Neural progenitor cell (in vitro differentiated cells): ENCODE results near the gene SMNDC1. TPM values are rescaled to one million over a fixed set of nuclear protein-coding genes. Genes with fewer than 3 reads are reported as not detected.

ENCODE experiments used
- DNase-seq: peaks from one replicate; pipeline ENCODE4 v3.0.0-alpha.2; 2016; ENCODE audit warnings: low spot score
- H2AFZ ChIP-seq: fragments of 200-600 bp; sonication (generic); replicated peaks from 2 replicates; pipeline ENCODE4 v1.6.1; 2016; ENCODE audit warnings: antibody characterized with exemption
- H3F3A ChIP-seq: fragments of 200-600 bp; sonication (generic); 2 replicates; pipeline ENCODE4 v1.6.1; 2016; ENCODE audit warnings: antibody characterized with exemption, low read depth
- H3K27ac ChIP-seq: fragments of 200-600 bp; sonication (generic); 2 replicates; pipeline ENCODE4 v1.5.1; 2016; ENCODE audit warnings: mild to moderate bottlenecking
- H3K27me3 ChIP-seq: fragments of 200-600 bp; sonication (generic); 2 replicates; pipeline ENCODE4 v1.6.1; 2016; ENCODE audit warnings: mild to moderate bottlenecking, moderate library complexity
- H3K36me3 ChIP-seq: fragments of 200-600 bp; sonication (generic); 2 replicates; pipeline ENCODE4 v1.5.1; 2016
- H3K4me1 ChIP-seq: fragments of 200-600 bp; sonication (generic); 2 replicates; pipeline ENCODE4 v1.6.1; 2016; ENCODE audit warnings: mixed run types
- H3K4me2 ChIP-seq: fragments of 200-600 bp; sonication (generic); 2 replicates; pipeline ENCODE4 v1.6.1; 2016
- H3K4me3 ChIP-seq: fragments of 200-600 bp; sonication (generic); 2 replicates; pipeline ENCODE4 v1.5.1; 2016
- H3K79me2 ChIP-seq: fragments of 200-600 bp; sonication (generic); 2 replicates; pipeline ENCODE4 v1.6.1; 2016; ENCODE audit warnings: low read depth
- H3K9ac ChIP-seq: fragments of 200-600 bp; sonication (generic); 2 replicates; pipeline ENCODE4 v1.6.1; 2016
- H3K9me3 ChIP-seq: fragments of 200-600 bp; sonication (generic); 2 replicates; pipeline ENCODE4 v1.5.1; 2016; ENCODE audit warnings: low read depth
- H4K20me1 ChIP-seq: fragments of 200-600 bp; sonication (generic); 2 replicates; pipeline ENCODE4 v1.6.1; 2016; ENCODE audit warnings: low read depth
- H3K27ac Mint-ChIP-seq: 3 replicates; pipeline ENCODE4 v1.8.0; 2021; ENCODE audit warnings: mixed read lengths
- H3K27me3 Mint-ChIP-seq: 2 replicates; pipeline ENCODE4 v1.8.0; 2022; ENCODE audit warnings: low read depth, mild to moderate bottlenecking, inconsistent platforms, moderate library complexity, mixed read lengths; ENCODE audit not compliant: insufficient read depth
- H3K36me3 Mint-ChIP-seq: 3 replicates; pipeline ENCODE4 v1.8.0; 2021; ENCODE audit warnings: mixed read lengths
- H3K4me1 Mint-ChIP-seq: 3 replicates; pipeline ENCODE4 v1.8.0; 2021; ENCODE audit warnings: mixed read lengths
- H3K4me3 Mint-ChIP-seq: 3 replicates; pipeline ENCODE4 v1.8.0; 2021; ENCODE audit warnings: mild to moderate bottlenecking, moderate library complexity, mixed read lengths
- H3K9me3 Mint-ChIP-seq: 3 replicates; pipeline ENCODE4 v1.8.0; 2020; ENCODE audit warnings: mixed read lengths
- EZH2 ChIP-seq: fragments of 200-600 bp; sonication (generic); IDR thresholded peaks from 2 replicates; pipeline ENCODE4 v1.6.1; 2017; ENCODE audit warnings: antibody characterized with exemption, mild to moderate bottlenecking, moderate library complexity
- EZH2phosphoT487 ChIP-seq: fragments of 200-600 bp; sonication (generic); IDR thresholded peaks from 2 replicates; pipeline ENCODE4 v1.6.1; 2017; ENCODE audit warnings: antibody characterized with exemption
- total RNA-seq: library from RNA; depleted of rRNA; stranded (reverse); fragments of >200 nt; gene quantifications from 2 replicates; pipeline ENCODE4 v1.2.3, GENCODE V29; 2015; ENCODE audit warnings: low replicate concordance
- TF ChIP-seq, protein P1 (sequence below): fragments of 200-600 bp; sonication (generic); IDR thresholded peaks from 2 replicates; pipeline ENCODE4 v1.5.1; 2017; ENCODE audit warnings: antibody characterized with exemption, mild to moderate bottlenecking

SMNDC1 gene
- total RNA-seq, 1 donor from 2014 or later: 18.1 TPM

DNA sequence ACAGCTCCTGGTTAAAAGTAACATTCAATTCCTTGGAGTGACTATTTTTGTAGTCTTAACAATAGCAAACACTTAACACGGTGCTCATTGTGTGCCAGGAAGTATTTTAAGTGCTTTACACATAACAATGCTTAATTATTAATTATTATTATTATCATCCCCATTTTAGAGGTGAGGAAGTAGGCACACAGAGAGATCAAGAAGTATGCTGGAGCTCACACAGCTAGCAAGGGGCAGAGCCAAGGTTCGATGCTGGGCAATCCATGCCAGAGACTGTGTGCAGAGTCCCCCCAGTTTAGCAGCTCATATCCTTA, 48.2 kb upstream of the SMNDC1 start:
- Histone ChIP-seq H3K4me3 (no peak overlapping the region), H3K36me3 (no peaks in the 10 kb centered on the region), H3K79me2 (no peaks in the 10 kb centered on the region), H3K27me3 (no peaks in the 10 kb centered on the region), H3K27ac (no peak overlapping the region), H3K9ac (no peak overlapping the region), H3K4me2 (no peak overlapping the region), H4K20me1 (no peaks in the 10 kb centered on the region), H3K9me3 (no peaks in the 10 kb centered on the region), H2AFZ (no peak overlapping the region), H3K4me1 (no peaks in the 10 kb centered on the region), H3F3A (no peaks in the 10 kb centered on the region)
- no peak for DNase-seq
- H3K36me3 Mint-ChIP-seq: no peaks in the 10 kb centered on the region
- H3K4me3 Mint-ChIP-seq: no peak overlapping the region
- TF ChIP-seq, protein P1, sequence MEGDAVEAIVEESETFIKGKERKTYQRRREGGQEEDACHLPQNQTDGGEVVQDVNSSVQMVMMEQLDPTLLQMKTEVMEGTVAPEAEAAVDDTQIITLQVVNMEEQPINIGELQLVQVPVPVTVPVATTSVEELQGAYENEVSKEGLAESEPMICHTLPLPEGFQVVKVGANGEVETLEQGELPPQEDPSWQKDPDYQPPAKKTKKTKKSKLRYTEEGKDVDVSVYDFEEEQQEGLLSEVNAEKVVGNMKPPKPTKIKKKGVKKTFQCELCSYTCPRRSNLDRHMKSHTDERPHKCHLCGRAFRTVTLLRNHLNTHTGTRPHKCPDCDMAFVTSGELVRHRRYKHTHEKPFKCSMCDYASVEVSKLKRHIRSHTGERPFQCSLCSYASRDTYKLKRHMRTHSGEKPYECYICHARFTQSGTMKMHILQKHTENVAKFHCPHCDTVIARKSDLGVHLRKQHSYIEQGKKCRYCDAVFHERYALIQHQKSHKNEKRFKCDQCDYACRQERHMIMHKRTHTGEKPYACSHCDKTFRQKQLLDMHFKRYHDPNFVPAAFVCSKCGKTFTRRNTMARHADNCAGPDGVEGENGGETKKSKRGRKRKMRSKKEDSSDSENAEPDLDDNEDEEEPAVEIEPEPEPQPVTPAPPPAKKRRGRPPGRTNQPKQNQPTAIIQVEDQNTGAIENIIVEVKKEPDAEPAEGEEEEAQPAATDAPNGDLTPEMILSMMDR: no peak
- no peaks in the 10 kb centered on the region for H3K9me3 Mint-ChIP-seq
- H3K27me3 Mint-ChIP-seq: no peaks in the 10 kb centered on the region
- H3K27ac Mint-ChIP-seq: no peak overlapping the region
- peaks cover 22% of the 10 kb centered on the region for H3K4me1 Mint-ChIP-seq

DNA sequence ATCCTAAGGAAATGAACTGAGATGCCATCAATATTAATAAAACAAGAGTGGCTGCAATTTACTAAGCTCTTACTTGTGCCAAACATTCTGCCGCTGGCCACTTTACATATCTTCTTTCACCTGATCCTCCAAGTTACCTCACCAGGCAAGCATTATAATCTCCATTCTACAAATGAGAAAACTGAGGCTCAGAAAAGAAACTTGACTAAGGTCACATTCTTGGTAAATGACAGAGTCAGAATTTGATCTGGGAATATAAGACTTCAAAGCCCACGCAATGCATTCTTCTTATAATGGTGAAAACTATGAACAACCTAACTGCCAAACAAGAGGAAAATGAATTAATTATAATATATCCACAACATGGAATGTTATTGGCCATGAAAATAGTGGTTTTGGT, 46.1 kb upstream of the SMNDC1 start:
- no peak overlapping the region for H3K4me3 Mint-ChIP-seq
- no peaks in the 10 kb centered on the region for H3K36me3 Mint-ChIP-seq
- H3F3A ChIP-seq: no peaks in the 10 kb centered on the region
- no peak overlapping the region for H3K9ac ChIP-seq
- DNase-seq: no peak
- H3K4me2 ChIP-seq: no peak overlapping the region
- no peaks in the 10 kb centered on the region for H3K4me1 ChIP-seq
- no peaks in the 10 kb centered on the region for H3K36me3 ChIP-seq
- H3K27me3 ChIP-seq: no peaks in the 10 kb centered on the region
- H3K27me3 Mint-ChIP-seq: no peaks in the 10 kb centered on the region
- no peaks in the 10 kb centered on the region for H4K20me1 ChIP-seq
- no peaks in the 10 kb centered on the region for H3K9me3 Mint-ChIP-seq
- H3K79me2 ChIP-seq: no peaks in the 10 kb centered on the region
- no peaks in the 10 kb centered on the region for H3K9me3 ChIP-seq
- H3K27ac Mint-ChIP-seq: no peak overlapping the region
- TF ChIP-seq, protein P1: no peak
- TF ChIP-seq EZH2 (no peak), EZH2phosphoT487 (no peak)
- H3K27ac ChIP-seq: no peak overlapping the region
- H3K4me3 ChIP-seq: no peak overlapping the region
- H2AFZ ChIP-seq: no peak overlapping the region
- peaks cover 13% of the 10 kb centered on the region for H3K4me1 Mint-ChIP-seq

DNA sequence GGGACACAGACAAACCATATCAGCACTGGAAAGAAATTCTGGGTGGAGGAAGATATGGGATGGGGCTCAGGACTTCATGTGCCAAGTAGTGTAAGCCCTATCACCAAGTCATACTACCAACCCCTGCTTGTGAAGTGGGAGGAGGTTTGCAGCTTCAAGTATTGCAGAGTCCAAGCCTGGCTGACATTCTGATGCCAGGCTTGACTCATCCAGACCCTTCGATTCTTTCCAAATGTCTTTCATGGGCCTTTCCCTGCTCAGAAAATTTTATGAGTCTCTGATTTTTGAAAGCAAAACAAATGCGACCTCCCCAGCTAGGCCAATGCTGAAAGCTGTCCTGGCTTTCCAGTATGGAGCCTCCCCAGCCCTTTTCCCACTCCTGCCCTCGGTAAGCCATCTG, 45.1 kb upstream of the SMNDC1 start:
- Mint-ChIP-seq H3K27ac (no peak overlapping the region), H3K27me3 (no peaks in the 10 kb centered on the region), H3K4me1 (peaks cover 12% of the 10 kb centered on the region), H3K4me3 (no peak overlapping the region), H3K9me3 (no peaks in the 10 kb centered on the region), H3K36me3 (no peaks in the 10 kb centered on the region)
- Histone ChIP-seq H3K4me1 (no peaks in the 10 kb centered on the region), H3K4me3 (no peak overlapping the region), H4K20me1 (no peaks in the 10 kb centered on the region), H3K36me3 (no peaks in the 10 kb centered on the region), H3K4me2 (no peak overlapping the region), H3K27ac (no peak overlapping the region), H3K9ac (no peak overlapping the region), H3K79me2 (no peaks in the 10 kb centered on the region), H3K9me3 (no peaks in the 10 kb centered on the region), H3K27me3 (no peaks in the 10 kb centered on the region), H2AFZ (no peak overlapping the region), H3F3A (no peaks in the 10 kb centered on the region)
- DNase-seq: no peak
- TF ChIP-seq, protein P1: no peak
- no peak for TF ChIP-seq EZH2
- TF ChIP-seq EZH2phosphoT487: no peak

DNA sequence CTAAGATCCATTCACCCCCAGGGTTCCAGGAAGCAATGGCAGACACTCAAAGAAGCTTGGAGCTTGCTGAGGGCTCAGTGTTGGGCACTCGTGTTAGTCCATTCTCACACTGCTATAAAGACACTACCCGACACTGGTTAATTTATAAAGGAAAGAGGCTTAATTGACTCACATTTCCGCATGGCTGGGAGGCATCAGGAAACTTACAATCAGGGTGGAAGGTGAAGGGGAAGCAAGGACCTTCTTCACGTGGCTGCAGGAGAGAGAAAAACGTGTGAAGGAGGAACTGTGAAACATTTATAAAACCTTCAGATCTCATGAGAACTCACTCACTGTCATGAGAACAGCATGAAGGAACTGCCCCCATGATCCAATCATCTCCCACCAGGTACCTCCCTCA, 44.7 kb upstream of the SMNDC1 start:
- no peaks in the 10 kb centered on the region for H3F3A ChIP-seq
- H2AFZ ChIP-seq: no peak overlapping the region
- H4K20me1 ChIP-seq: no peaks in the 10 kb centered on the region
- Mint-ChIP-seq H3K36me3 (no peaks in the 10 kb centered on the region), H3K27me3 (no peaks in the 10 kb centered on the region), H3K4me3 (no peak overlapping the region), H3K9me3 (no peaks in the 10 kb centered on the region), H3K27ac (no peak overlapping the region), H3K4me1 (peaks cover 11% of the 10 kb centered on the region)
- no peak overlapping the region for H3K9ac ChIP-seq
- H3K4me3 ChIP-seq: no peak overlapping the region
- no peaks in the 10 kb centered on the region for H3K4me1 ChIP-seq
- H3K9me3 ChIP-seq: no peaks in the 10 kb centered on the region
- H3K27me3 ChIP-seq: no peaks in the 10 kb centered on the region
- no peak for DNase-seq
- TF ChIP-seq EZH2phosphoT487: no peak
- H3K36me3 ChIP-seq: no peaks in the 10 kb centered on the region
- H3K79me2 ChIP-seq: no peaks in the 10 kb centered on the region
- H3K27ac ChIP-seq: no peak overlapping the region
- no peak overlapping the region for H3K4me2 ChIP-seq
